IPS-20b (cell line): ENCODE measurements around the gene YPEL4.

ENCODE experiments used
- H3K27ac ChIP-seq: one replicate; pipeline ENCODE4 v1.5.1; 2013; ENCODE audit warnings: low read length
- H3K27me3 ChIP-seq: 2 replicates; pipeline ENCODE4 v1.6.1; 2013; ENCODE audit warnings: mild to moderate bottlenecking, low read length, inconsistent platforms; ENCODE audit not compliant: insufficient read depth
- H3K36me3 ChIP-seq: 2 replicates; pipeline ENCODE4 v1.6.1; 2013; ENCODE audit warnings: low read depth, mild to moderate bottlenecking, inconsistent platforms, low read length, moderate library complexity; ENCODE audit not compliant: insufficient read depth
- H3K4me1 ChIP-seq: 2 replicates; pipeline ENCODE4 v1.6.1; 2013; ENCODE audit warnings: mild to moderate bottlenecking, control low read depth, inconsistent platforms, low read length, moderate library complexity; ENCODE audit not compliant: insufficient read depth
- H3K4me3 ChIP-seq: 2 replicates; pipeline ENCODE4 v1.5.1; 2013; ENCODE audit warnings: mild to moderate bottlenecking, low read length, inconsistent platforms
- H3K9ac ChIP-seq: 2 replicates; pipeline ENCODE4 v1.6.1; 2013; ENCODE audit warnings: low read depth, mild to moderate bottlenecking, inconsistent platforms, low read length, moderate library complexity
- H3K9me3 ChIP-seq: 2 replicates; pipeline ENCODE4 v1.6.1; 2013; ENCODE audit warnings: mild to moderate bottlenecking, low read depth, low read length, inconsistent platforms; ENCODE audit not compliant: insufficient read depth

Gene YPEL4

GRCh38 chr11:57599381-57599780 is 50.3 kb downstream of the YPEL4 start:
- Histone ChIP-seq H3K27me3 (no peaks in the 10 kb centered on the region), H3K36me3 (0 out of 2 replicates have a peak, but pooled peaks cover 4% of the 10 kb centered on the region), H3K4me3 (peak overlapping the region; percentile 72; the same call in 1 of the 2 replicates), H3K27ac (no peak overlapping the region), H3K4me1 (peaks cover 12% of the 10 kb centered on the region; the same call in 1 of the 2 replicates), H3K9ac (no peak overlapping the region), H3K9me3 (no peaks in the 10 kb centered on the region)

GRCh38 chr11:57598831-57599155 is 50.9 kb downstream of the YPEL4 start:
- Histone ChIP-seq H3K9ac (peak overlapping the region; percentile 75; the same call in 1 of the 2 replicates), H3K27ac (no peak overlapping the region), H3K27me3 (no peaks in the 10 kb centered on the region), H3K9me3 (no peaks in the 10 kb centered on the region), H3K4me3 (peak overlapping the region; percentile 72), H3K4me1 (peaks cover 12% of the 10 kb centered on the region; the same call in 1 of the 2 replicates), H3K36me3 (0 out of 2 replicates have a peak, but pooled peaks cover 4% of the 10 kb centered on the region)

- 0 out of 2 replicates have a peak, but pooled peaks cover 4% of the 10 kb centered on the region for H3K36me3 ChIP-seq
- peaks cover 12% of the 10 kb centered on the region; the same call in 1 of the 2 replicates for H3K4me1 ChIP-seq
- peak overlapping the region; percentile 75; the same call in 1 of the 2 replicates for H3K9ac ChIP-seq
- peak overlapping the region; percentile 72 for H3K4me3 ChIP-seq
- peak overlapping the region; percentile 77 for H3K27ac ChIP-seq
- H3K27me3 ChIP-seq = no peaks in the 10 kb centered on the region
- H3K9me3 ChIP-seq = no peaks in the 10 kb centered on the region
Measured at GRCh38 chr11:57597916-57598830, 51.5 kb downstream of the YPEL4 start.

- peak within 1 kb of the TSS; percentile 77 for H3K27ac ChIP-seq
Measured at GRCh38 chr11:57597461-57597915, 52.2 kb downstream of the YPEL4 start, which contains the start of gene SERPING1. TSS of gene SERPING1 (plus strand) at chr11:57597685. CDS start at chr11:57598271, 586 bp downstream.

GRCh38 chr11:57596266-57596885 is 53.3 kb downstream of the YPEL4 start:
- 0 out of 2 replicates have a peak, but pooled peaks cover 4% of the 10 kb centered on the region for H3K36me3 ChIP-seq
- H3K9me3 ChIP-seq = no peaks in the 10 kb centered on the region
- no peak overlapping the region for H3K4me3 ChIP-seq
- no peaks in the 10 kb centered on the region for H3K27me3 ChIP-seq
- peaks cover 12% of the 10 kb centered on the region; the same call in 1 of the 2 replicates for H3K4me1 ChIP-seq
- H3K9ac ChIP-seq = no peak overlapping the region
- H3K27ac ChIP-seq = no peak overlapping the region

More at GRCh38 chr11:57597461-57597915, 52.2 kb downstream of the YPEL4 start, which contains the start of gene SERPING1:
- Histone ChIP-seq H3K27me3 (no peaks in the 10 kb centered on the region), H3K36me3 (0 out of 2 replicates have a peak, but pooled peaks cover 4% of the 10 kb centered on the region), H3K4me1 (peaks cover 12% of the 10 kb centered on the region; the same call in 1 of the 2 replicates), H3K9me3 (no peaks in the 10 kb centered on the region), H3K9ac (peak within 1 kb of the TSS; percentile 75), H3K4me3 (peak within 1 kb of the TSS; percentile 72)
